ENCODE results near the gene CCDC85A.

DNA sequence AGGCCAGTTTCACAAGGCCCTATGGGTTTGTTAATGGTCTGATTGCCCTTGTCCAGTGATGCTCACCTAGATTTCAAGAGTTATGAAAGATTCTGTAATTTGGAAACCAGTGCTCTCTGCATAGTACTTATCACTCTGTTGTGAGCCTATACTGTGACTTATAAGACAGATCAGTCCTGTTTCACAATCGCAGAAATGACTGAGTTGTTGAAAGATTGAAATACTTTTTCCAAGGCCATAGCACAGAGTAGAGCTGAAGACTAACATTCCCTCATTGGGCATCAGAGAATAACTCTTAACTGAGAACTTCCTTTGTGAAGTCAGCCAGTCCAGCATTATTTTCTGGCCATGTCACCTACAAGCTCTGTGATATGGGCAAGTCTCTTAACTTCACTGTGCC lies 44.0 kb downstream of the CCDC85A start:
- no peak for TF ChIP-seq POLR2AphosphoS5 (IDR thresholded peaks at IDR 0.05; ENCODE audit: borderline replicate concordance, low read depth, low read length)
- TF ChIP-seq EZH2 (IDR thresholded peaks at IDR 0.05): no peak
- TF ChIP-seq FOXP2 (optimal IDR thresholded peaks at IDR 0.05; ENCODE audit: control extremely low read depth, extremely low read length, insufficient read depth): no peak
